Kidney glomerular epithelial cell (primary cell): ENCODE data around the gene IL17REL.
"Not testable (repeated sequence)": the region's sequence is repeated elsewhere in the genome, so short reads cannot be mapped to it uniquely, and the experiment has no call there.

Experiments used
- DNase-seq: peaks from one replicate; lab custom pipeline; 2025; lab: John Stamatoyannopoulos, UW

IL17REL gene

DNA sequence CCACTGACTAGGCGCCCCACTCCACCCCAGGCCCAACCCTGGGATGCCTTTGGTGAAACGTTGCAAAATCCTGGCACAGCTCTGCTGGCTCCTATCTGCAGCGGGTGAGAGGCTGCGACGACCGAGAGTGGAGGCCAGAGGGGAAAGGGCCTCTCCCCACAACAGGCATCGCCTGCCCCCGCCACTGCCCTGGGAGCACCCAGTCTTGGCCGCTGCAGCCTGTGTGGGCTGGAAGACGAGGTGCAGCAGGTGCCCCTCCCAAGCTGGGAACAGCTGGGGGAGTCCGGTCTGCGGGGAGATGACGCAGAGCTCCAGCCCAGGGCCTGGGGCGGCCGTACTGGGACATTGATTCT, 56.2 kb downstream of the IL17REL start:
- DNase-seq: no peak

DNA sequence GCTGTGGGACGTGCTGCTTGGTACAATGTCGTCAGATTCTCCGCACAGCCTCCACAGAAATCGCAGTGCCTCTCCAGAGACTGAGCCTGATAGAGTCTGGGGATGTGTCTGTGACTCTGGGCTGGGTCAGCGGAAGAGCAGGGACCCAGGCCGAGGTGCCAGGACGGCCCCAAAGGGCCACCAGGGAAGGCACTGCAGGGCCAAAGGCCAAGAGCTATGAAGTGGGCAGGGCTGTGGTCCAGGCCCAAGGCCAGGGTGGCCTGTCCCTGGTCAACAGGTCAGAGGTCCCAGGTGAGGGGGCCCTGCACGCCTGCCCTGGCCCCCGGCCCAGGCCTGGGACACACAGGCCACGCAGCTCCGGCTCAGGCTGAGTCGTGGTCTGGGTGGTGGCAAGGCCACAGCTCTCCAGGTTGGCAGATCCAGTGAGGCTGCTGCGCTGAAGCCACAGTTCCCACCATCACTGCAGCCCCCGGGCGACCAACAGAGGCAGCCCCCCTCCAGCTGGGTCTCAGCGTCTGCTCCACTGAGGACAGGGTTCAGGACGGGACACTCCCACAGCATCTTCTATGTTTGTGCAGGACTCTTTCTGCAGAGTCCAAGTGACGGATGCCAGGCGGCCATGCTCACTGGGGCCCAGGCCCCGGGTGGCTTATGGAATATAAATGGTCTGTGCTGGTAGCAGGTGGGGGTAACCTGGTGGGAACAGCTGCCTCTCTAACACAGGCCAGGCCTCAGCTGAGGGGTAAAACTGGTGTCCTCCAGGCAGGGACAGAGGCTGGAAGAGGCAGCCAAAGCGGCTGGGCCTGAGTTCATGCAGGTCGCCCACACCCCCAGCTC, 56.8 kb downstream of the IL17REL start:
- no peak for DNase-seq

DNA sequence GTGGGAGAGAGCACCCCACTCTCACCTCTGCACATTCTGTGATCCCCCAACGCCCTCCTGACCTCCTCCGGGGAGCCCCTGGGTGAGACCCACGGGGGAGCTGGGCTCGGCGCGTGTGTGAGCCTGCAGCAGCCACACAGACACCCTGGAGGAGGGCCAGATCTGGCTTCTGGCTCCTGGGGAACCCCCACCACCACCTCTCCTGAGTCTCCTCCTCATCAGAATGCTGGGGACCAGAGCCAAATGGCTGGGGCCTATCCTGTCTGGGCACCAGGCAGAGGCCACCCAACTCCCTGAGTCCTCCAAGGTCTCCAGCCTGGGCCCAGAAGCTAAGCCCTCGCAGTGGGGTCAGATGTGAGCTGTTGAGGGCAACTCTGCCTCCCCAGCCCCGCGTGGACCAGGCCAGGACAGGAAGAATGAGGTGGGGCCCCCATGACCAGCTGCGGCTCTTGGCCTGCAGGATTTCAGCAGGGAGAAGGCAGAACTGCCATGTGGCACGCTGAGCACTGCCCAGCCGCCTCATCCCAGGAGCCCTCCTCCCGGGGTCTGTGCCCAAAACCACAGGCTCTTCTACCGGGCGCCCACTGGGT, 57.5 kb downstream of the IL17REL start:
- DNase-seq: no peak

DNA sequence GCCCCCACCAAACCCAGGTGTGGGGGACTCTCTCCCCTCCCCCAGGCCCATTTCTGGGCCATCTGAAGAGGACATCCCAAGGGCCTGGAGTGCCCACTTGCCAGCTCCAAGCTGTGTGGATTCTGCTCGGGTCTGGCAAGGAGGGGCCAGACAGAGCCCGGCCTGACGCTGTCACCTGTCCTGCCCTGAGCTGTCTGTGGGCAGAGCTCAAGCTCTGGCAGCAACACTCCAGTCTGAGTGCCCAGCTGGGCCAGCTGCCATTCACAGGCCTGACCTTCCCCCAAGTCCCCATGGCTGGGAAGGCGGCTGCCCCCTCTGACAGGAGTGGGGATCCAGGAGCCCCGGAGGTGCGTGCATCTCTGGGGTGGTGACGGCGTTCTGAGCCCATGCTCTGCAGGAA, 58.2 kb downstream of the IL17REL start:
- no peak for DNase-seq

DNA sequence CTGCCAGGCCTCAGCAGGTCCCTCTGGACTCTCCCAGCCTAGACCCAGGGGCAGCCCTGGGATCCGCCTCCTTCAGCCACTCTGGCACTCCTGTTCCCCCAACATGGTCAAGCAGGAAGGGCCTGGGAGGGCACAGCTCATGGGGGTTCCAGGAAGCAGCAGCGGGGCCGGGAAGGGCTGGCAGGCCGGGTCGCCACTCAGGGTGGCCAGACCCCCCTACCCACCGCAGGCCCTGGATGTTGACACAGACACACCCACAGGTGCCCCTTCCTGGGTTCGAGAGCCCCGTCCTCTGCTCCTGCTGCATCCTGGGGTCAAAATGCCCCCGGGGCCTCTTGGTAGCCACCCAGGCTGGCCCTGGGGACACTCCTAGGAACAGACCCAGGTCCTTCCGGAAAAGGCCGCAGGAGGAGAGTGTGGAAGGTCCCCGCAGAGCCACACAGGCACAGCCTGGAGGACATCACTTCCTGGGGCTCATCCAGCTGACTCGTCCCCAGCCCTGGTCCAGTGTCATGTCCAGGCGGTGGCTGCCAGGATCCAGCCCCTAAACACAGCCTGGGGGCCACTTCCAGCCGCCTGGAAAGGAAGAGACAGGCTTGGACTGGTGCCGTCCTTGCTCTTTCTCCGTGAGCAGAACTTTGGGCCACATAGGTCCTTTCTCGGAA, 58.8 kb downstream of the IL17REL start:
- DNase-seq: no peak

DNA sequence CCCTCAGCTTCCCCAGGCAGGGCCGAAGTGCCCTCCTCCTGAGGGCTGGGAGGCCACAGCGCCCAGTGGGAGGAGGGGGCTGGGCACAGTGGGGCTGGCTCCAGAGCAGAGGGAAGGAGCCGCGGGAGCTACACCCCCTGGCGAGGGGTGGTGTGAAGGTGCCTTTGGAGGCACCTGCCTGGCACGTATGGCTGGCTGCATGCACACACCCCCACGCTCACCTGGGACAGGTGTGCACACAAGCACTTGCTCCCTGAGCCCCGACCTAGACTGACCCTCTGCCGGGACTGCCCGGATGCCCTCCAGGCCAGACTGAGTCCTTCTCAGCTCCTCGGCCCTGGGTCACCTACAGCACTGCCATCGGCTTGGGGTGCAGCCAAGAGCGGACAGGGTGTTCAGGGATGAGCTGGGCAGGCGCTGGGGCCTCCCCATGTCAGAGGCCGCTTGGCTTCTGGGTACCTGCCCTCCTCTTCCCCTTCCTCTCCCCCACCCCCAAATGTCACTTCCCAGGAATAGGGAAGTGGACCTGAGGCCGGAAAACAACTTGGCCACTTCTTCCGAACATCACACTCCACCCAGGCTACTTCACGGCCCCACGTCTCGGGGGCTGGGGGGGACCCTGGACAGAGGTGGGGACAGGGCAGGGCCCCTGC, 59.4 kb downstream of the IL17REL start:
- DNase-seq: no peak

DNA sequence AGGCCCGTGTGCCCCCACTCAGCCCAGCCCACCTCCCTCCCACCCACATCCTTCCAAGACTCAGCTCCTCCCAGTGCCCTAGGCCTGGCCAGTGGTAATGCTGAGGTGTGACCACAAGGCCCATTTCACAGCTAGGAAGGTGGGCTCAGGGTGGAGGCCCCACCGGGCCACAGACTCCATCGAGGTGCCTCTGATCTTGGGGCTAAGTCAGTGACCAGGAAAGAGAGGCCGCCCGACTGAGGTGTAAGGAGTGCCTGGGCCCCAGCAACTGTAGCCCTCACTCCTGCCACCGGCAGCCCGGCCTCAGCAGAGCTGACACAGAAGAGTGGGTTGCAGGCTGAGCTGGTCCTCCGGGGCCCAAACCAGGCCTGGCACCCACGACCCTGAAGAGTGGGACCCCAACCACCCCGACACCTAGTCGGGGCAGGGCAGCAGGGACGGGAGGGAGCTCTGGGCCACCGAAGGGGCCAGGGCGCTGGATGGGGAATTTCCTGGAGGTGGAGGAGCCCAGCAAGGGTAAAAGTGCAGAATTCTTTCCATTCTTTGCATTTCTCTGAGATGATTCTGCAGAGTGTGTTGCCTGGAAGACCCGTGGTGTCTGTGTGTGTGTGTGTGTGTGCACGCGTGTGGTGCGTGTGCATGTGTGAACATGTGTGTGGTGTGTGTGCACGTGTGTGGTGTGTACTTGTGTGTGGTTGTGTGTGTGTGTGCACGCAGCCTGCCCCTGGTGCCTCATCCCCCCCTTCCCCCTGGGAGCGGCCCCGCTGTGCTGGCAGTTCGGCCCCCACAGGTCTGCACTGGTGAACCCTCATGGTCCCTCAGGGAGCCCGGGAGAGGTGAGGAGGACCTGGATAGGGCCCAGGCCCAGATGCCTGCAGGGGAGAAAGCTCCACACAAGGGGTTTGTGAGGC, 60.3 kb downstream of the IL17REL start:
- DNase-seq: peak; percentile 88

DNA sequence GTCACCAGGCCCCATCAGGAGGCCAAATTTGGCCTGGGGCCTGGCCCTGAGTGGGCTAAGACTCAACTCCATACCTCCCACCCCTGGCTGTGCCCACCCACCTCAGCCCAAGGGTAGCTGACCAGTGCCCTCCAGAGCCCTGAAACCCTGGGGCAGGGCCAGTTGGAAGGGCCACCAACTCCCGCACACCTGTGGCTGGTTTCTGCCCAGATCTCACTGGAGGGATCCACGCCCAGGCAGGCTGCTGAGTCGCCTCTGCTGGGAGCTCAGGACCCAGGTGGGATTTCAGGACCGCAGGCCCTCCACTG, 60.9 kb downstream of the IL17REL start:
- DNase-seq: no peak

DNA sequence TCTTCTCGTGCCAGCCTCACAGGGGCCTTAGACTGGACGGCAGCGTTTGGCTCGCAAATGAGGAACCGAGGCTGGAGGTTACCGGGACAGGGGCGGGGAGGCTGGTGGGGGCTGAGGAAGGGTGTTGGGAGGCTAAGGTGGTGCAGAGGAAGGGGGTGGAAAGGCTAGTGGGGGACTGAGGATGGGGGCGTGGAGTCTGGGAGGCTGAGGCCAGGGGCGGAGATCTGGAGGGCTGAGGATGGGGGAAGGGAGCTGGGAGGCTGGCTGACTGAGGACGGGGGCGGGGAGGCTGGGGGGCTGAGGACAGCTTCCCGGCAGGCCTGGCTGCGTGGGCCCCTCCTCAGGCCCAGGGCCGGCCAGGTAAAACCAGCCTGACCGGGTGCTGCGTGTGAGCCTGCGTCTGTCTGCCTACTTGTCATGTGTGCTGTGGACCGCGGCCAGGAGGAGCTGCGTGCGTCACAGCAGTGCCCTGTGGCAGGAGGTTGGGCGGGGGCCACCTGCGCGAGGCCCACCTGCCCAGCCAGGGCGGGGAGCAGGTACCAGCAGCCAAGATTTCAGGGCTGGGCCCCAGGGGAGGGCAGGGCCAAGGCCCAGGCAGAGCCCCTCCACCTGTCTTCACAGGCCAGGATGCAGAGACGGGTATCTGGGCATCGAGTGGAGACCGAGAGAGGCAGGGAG, 61.4 kb downstream of the IL17REL start:
- DNase-seq: peak; percentile 4

DNA sequence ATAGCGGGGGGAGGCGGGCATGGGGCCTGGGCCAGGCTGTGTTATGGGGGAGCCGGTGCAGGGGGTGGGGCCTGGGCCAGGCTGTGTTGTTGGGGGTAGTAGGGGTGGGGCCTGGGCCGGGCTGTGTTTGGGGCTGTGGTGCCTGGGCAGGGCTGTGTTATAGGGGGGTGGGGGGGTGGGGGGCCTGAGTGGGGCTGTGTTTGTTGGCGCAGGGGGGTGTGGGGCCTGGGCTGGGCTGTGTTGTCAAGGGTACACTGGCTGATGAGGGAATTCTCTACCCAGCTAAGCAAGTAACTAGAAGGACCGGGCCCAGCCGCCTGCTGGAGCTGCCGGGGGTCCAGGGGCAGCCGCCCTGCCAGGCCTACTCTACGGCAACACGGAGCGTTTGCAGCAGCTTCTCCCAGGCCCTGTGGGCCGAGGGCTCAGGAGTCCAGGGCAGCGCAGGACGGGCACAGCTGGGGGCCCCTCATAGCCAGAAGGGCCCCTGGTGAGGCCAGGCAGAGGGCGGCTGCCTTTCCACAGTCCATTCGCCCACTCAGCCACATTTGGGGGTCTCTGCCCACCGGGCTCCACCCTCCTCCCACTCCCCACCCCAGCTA, 62.1 kb downstream of the IL17REL start:
- DNase-seq: no peak

DNA sequence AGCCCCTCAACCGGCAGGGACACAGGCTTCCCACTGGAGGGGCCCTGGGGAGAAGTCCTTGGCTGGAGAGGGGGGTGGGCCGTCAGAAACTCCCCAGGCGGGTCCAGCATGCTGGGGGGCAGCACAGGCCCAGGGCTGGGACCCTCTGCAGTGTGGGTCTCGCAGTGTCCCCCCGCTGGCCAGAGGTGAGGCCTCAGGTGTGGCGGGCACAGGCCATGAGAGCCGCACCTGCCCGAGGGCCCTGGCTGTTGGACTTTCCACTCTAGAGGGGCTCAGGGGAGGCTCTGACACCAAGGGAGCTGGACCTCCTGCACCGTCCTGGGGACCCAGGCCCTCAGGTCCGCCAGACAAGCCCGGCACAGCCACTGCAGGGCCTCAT, 62.7 kb downstream of the IL17REL start:
- no peak for DNase-seq

DNA sequence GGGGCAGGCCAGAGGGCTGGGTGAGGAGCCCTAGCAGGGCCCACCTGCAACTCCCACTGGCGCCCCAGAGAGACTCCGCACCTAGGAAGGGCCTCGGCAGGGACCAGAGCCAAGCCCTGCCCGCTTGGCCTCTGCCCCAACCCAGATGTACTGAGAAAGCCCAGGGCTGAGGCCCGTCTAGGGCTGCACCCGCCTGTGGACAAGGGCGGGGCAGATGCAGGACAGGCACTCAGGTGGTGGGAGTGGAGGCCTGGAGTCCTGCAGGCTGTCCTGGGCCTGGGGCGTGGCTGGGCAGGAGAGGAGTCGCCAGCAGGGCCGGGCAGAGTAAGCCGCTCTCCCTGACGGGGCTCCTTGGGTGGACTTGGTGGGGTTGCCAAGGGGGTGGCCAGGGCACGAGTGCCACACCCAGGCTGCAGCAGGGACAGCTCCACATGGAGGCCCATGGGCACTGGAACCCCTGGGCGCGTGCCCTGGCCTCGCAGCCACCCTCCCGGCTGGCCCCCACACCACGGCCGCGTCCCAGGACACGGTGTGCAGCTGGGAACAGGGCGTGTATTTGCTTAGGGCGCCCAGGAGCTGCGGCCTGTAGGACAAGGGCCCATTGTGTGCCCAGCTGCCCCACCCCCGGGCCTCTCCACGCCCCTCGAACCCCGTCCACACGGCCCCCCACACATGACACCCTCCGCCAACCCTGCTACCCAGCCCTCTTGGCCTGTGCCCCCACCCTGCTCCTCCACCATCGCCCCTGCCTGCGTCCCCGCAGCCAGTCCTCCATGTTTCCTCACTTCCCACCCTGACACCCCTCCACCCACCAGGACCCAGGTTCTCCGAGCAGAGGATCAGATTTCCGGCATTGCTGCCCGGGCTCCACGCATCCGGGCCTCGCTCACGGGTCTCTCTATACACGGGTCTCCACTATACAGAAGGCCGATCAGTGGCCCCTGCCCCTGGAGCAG, 63.3 kb downstream of the IL17REL start:
- no peak for DNase-seq

DNA sequence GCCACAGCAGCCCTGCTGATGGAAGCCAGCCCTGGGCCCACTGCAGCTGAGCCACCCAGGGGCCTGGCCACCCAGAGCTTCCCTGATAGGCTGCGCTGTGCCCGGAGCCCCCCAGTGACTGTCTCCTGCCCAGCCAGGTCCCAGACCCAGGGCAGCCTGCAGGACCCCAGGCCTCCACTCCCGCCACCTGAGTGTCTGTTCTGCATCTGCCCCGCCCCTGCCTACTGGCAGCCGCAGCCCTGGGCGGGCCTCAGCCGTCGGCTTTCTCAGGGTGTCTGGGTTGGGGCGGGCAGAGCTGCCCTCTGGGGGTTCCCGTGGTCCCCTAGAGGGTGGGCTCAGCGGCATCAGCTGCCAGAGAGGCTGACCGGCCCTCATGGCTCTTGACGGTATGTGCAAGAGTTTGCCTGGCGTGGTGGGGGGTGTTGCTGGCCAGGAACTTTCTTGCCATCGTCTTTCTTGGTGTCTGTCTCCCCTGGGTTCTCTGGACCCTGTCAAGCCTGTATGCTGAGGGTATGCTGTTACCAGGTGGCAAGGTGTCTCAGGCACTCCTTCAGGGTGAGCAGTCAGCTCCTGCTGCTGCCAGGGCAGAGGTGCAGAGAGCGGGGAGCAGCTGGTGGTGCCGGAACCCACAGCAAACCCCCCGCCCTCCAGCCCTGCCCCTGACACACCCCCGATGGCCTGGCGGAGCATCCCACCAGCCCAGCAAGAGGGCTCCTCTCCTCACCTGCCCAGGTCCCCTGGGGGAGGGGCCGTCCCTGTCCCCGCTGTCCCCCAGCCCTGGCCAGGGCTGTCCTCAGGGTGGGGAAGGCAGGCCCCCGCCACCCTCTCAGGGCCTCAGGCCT, 64.2 kb downstream of the IL17REL start:
- DNase-seq: no peak

DNA sequence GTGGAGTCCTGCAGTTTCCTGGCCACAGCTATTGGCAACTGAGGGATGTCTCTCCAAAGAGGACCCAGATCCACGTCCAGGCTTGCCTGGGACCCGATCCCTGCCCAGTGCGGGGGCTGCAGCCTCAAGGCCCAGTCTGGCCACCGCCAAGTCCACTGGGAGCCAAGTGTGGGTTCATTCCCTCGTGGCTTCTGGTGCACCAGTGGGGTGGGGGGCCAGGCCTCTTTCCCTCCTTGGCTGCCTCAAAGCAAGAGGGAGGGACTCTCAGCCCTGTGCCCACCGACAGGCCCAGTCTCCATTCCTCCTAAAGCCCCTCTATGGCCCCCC, 65.3 kb downstream of the IL17REL start:
- DNase-seq: no peak

DNA sequence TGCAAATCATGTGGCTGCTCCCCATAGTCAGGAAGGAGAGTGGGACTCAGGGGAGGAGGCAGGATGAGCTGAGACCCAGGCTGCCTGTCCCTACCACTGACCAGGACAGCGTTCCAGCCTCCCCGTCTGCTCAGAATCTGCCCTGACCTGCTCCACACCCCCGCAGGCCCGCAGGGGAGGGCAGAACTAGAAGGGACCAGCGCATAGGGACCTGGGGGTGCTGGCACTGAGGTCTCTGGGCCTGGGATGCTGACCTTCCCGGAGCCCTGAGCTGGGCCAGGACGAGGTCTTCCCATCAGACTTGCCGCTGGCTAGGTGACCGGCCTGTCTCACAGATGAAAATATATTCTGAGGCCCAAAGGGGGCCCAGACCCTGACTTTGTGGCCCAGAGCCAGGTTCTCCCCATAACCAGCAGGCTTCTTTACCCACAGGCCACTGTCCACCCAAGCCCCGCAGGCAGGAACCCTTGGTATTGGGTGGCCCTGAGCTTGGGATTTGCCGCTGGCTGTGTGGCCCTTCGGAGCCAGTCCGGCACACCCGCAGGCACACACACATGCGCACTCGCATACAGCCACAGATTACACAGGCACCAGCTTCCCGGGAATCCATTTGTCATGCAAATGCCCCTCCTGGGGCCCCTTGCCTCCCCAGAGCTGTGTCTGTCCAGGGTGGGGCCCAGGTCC, 65.8 kb downstream of the IL17REL start:
- no peak for DNase-seq

DNA sequence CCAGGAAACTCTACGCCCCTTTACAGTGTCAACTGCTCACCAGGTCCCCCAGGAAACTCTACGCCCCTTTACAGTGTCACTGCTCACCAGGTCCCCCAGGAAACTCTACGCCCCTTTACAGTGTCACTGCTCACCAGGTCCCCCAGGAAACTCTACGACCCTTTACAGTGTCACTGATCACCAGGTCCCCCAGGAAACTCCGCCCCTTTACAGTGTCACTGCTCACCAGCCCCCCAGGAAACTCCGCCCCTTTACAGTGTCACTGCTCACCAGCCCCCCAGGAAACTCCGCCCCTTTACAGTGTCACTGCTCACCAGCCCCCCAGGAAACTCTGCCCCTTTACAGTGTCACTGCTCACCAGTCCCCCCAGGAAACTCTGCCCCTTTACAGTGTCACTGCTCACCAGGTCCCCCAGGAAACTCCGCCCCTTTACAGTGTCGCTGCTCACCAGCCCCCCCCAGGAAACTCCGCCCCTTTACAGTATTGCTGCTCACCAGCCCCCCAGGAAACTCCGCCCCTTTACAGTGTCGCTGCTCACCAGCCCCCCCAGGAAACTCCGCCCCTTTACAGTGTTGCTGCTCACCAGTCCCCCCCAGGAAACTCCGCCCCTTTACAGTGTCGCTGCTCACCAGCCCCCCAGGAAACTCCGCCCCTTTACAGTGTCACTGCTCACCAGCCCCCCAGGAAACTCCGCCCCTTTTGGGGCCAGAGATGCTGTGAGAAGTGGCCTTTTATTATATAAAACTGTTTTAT, 67.3 kb downstream of the IL17REL start:
- DNase-seq: not testable (repeated sequence)
